HG03354 (cell line): ENCODE measurements around the gene ZDHHC13.

ENCODE experiments used
- ATAC-seq: cut with Tn5 transposase; IDR thresholded peaks from one replicate; pipeline ENCODE4 v1.9.1; 2021; ENCODE audit warnings: mild to moderate bottlenecking; ENCODE audit not compliant: unreplicated experiment, poor library complexity, severe bottlenecking

ZDHHC13 gene

GRCh38 chr11:19199048-19199447 is 82.1 kb downstream of the ZDHHC13 start:
- ATAC-seq: no peak

DNA sequence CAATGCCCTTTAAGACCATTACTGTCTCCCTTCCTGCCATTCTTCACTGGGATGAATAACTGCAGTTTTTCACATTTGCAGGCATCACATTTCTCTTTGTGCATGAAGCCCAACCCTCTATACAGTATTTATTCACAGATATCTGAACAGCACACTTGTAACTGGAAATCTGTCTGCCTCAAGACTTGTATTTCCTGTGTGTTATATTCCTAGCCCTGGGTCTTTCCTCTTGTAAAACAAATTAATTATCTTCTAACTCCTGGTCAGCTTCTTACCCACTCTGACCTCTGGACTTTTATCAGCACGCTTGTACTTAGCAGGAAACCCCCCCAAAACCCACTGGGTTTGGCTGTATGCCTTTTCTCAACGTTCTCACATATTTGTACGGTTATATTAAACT is 82.8 kb downstream of the ZDHHC13 start:
- no peak for ATAC-seq

DNA sequence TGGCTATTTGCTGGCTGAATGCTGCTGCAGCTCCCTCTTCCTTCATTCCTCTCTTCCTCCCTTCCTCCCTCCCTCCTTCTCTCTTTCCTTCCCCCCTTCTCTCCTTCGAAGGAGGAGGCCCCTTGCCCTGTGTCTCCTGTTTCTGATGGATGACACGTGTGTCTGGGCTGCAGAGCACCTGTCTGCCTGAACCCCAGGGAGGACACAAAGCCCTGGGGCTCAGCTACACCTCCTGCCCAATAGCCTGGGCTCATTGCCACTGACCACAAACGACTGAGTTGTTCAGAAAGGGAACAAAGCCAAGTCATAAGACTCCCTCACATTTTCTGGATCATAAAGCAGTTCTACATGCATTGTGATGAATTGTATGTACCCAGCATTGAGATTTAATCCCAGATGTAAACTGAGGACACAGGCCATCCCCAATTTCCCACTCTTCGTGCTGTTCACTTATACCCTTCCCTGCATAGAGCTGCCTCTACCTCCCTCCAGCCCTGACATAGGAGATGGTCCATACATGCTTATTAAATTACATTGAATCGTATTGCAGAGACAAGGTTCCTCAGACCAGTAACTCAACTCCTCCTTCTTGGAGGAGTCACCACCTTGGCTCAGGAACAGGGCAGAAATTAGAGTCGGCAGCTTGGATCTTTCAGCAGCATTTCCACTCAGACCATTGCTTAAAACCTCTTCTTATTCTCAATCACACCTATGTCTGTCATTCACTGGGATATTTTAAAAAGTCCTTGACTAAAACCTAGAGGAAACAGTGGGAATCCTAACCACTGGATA is 83.6 kb downstream of the ZDHHC13 start:
- ATAC-seq: no peak

DNA sequence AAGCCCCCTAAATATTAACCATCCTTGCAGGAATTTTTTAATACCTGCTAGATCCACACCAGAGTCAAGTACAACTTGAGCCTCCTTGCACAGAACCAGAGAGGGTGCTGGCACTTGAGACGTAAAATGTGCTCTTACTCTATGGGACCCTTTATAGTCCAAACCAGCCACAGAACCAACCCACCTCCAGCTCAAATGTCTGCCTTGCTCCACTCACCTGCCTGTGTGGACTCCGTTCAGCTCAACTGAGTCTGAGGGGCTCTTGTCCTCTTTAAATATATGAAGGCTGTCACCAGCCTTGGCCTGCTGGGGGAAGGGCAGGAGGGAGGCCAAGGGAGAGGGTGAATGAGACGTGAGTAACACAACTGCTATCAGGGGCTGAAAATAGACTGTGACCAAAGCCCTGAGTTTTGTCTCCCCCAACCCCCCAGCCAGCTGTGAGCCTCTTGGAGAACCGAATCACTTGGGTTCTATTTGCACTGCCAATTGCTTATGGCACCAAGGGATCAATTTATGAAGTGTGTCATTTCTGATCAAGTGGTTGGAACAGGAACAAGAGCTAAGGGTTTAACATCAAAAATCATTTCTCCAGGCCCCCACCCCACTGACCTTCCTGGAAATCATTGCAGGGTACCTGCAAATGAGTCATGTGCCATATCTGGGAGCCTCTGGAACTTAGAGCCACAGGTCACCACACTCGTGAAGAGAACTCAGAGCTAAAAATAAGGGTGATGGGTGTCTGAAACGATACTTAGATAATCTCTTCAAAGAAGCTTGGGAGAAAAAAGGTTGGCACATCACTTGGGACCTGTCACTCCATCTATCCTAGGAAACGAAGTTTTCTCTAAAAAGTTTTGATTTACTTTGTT is 85.0 kb downstream of the ZDHHC13 start, which contains the start of gene CSRP3:
Gene CSRP3 (minus strand): TSS at position 247 of the 869 bp plus-strand sequence. CDS start 9,535 bp downstream, outside the sequence.
- ATAC-seq: no peak

DNA sequence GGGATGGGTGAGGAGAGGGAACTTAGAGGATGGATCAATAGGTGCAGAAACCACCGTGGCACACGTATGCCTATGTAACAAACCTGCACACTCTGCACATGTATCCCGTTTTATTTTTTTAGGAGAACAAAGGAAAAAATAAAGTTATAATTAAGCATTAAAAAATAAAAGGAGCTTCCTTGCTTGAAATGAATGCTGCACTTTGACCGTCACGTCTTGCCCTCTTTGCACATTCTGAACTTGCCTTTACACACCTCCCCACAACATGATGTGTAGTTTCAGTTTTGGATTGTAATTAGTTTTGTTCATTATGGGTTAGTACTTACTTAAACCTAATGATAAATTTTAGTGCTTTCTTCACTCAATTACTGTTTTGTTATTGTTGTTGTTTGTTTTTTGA is 87.9 kb downstream of the ZDHHC13 start:
- no peak for ATAC-seq

DNA sequence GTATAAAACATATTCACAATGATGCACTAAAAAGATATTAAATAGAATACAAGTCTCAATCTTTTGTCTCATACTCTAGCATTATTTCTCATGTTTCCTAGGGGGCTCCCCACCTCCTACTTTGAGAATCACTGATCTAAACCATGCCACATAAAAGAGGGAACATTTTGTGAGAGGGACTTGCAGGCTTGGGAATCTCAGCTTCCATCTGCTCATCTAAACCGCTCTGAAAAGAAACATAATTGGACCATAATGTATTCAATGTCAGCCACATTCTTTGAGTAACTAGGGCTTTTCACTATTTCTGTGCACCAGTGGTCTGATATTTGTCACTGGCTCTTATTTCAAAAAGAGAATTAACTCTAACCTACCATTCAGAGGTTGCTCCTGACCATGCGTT is 91.2 kb downstream of the ZDHHC13 start:
- ATAC-seq: no peak

DNA sequence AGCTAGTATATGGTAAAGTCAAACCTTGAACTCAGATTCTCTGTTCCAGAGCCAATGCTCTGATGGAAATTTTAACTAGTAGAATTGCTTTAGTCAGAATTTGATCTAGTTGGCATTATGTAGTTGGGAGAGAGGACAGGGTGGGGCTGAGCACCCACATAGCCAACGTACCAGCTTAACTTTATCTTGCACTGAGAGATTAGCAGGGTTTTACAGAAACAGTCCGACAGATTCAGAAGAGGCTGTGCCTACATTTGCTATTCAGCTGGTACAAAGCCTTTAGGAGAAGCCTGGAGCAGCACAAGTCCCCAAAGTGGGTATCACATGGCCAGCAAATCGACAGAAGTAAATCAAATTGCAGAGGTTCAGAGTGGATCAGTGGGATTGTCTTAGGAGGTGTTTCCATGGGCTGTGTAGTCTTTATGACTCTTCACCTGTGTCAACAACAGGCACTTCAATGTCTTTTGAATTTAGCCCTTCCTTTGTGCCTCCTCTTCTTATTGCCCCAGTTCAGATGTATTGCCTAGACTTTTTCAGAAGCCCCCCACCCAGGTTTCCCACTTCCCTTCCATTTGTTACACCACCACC is 92.1 kb downstream of the ZDHHC13 start:
- no peak for ATAC-seq

DNA sequence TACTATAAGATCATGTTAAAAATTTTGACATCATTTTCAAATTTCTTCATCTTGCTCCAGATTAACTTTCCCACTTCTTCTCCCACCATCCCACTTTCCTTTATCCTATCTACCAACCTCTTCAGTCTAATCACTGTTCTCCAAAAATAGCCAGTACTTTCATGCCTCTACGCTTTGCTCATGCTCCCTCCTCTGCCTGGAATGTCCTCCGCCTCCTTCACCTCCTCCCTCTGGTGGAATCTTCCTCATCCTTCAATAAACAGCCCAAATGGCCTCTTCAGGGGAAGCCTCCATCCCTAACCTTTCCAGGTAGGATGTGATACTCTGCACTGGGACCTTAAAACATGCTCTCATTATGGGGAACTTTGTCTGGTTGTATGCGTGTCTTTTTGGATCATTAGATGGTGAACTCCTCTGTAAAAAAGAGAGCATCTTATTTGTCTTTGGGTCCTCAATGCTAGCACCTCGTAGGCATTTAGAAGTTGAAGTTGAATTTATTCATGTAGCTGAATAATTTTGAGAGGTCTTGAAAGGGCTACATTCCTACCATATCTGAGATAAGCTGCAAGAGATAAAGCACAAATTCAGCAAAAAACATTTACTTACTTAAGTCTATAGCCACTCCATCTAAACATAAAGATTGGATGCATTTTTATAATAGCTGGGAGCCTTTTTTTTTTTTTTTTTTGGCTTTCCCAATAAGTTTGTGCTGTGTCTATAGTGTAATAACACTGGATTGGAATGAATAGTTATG is 92.8 kb downstream of the ZDHHC13 start:
- ATAC-seq: no peak

DNA sequence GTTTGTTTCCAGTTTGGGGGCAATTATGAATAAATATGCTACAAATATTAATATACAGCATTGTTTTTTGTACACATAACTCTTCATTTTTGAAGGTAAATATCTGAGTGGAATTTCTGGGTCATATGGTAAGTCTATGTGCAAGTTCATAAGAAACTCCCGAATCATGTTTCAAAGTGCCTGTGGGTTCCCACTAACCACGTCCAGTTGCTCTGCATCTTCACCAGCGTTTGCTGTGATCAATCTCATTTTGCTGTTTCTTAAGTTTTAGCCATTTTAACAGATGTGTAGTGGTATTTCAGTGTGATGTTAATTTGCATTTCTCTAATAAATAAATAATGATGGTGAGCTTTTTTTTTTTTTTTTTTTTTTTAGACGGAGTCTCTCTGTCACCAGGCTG is 99.1 kb downstream of the ZDHHC13 start:
- ATAC-seq: no peak

- no peak for ATAC-seq
Measured at GRCh38 chr11:19216709-19217374, 99.9 kb downstream of the ZDHHC13 start.

GRCh38 chr11:19218216-19218615 is 101.2 kb downstream of the ZDHHC13 start:
- ATAC-seq: no peak

GRCh38 chr11:19218786-19219460 is 102.0 kb downstream of the ZDHHC13 start:
- ATAC-seq: no peak

GRCh38 chr11:19220903-19221724 is 104.1 kb downstream of the ZDHHC13 start:
- no peak for ATAC-seq

DNA sequence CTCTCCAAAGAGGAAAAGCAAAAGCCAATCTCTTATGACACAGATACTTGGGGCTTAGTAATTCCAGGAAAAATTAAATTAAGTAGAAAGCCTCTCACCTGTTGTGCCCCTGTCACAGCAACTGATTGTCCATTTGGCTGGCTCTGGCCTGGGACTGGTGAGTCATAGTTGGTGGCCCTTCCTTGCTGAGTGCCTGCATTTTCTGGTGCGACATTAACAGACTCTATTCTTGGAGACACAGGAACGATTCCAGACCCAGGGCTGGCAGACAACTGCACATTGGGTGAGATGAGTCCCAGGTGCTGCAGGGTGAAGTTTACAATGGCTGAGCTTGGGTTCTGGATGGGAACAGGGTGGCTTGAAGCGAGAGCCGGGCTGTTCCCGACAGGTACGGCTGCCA is 108.2 kb downstream of the ZDHHC13 start:
- no peak for ATAC-seq

DNA sequence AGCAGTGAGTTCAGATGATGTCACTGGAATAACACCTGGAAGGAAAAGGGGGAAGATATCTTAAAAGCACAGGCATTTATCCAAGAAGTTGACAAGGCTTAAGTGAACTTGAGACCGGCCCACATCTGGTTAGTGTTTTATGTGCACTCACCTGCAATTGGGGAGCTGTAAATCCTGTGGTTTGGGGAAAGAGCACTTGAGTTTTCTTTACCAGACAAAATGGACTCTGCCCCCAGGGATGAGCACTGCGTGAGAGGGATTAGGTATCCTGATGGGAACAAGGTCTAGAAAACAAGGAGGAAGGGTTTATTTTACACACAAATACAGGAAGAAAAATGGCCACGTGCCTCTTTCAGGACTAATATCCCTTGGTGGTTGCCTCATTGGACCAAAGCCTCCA is 108.6 kb downstream of the ZDHHC13 start:
- ATAC-seq: no peak
